ENCODE measurements around the gene GSK3B. TPM values are rescaled to one million over a fixed set of nuclear protein-coding genes. Genes with fewer than 3 reads are reported as not detected.
"Not testable (repeated sequence)": the region's sequence is repeated elsewhere in the genome, so short reads cannot be mapped to it uniquely, and the experiment has no call there.

The GSK3B gene
- total RNA-seq, 1 experiment from 2014 or later, result 56.6 TPM

GRCh38 chr3:120052677-120053076 is 41.6 kb downstream of the GSK3B start:
- CTCF ChIA-PET, result no interaction called here
- intact Hi-C loops (cut with micrococcal nuclease; ENCODE audit: unreplicated experiment), result no loop called here
- TF ChIP-seq EZH2 (IDR thresholded peaks at IDR 0.05; ENCODE audit: borderline replicate concordance, low read depth, low read length, poor library complexity, severe bottlenecking) (no peak), CTCF (conservative IDR thresholded peaks at IDR 0.05; ENCODE audit: low read depth, low read length) (no peak)
- no peaks in the 10 kb centered on the region for H3K27me3 ChIP-seq (replicated peaks; ENCODE audit: insufficient read depth, low read depth, low read length, poor library complexity)
- DNase-seq (ENCODE audit: low spot score), result no peak
- POLR2A ChIA-PET (ENCODE audit: low non-redundant PET), result interaction anchor here (0.6 kb wide), 1 partner anchor 43 kb away, joined by 3 read pairs; no protein-coding TSS in a partner anchor
- no peak overlapping the region for H3K27ac ChIP-seq (ENCODE audit: low read depth, low read length, poor library complexity, severe bottlenecking)
- no TSS peak for BruUV-seq (replicated peaks)
- peaks cover 6% of the 10 kb centered on the region for H3K4me1 ChIP-seq (ENCODE audit: insufficient read depth, low read length, poor library complexity, severe bottlenecking)
- H3K4me3 ChIP-seq (ENCODE audit: low read depth, low read length, poor library complexity, severe bottlenecking), result no peak overlapping the region
- no peaks in the 10 kb centered on the region for H3K9me3 ChIP-seq (ENCODE audit: low read depth, low read length, poor library complexity, severe bottlenecking)
- no peaks in the 10 kb centered on the region for H3K36me3 ChIP-seq (ENCODE audit: insufficient read depth, low read length, poor library complexity, severe bottlenecking)

GRCh38 chr3:120052225-120052624 is 42.0 kb downstream of the GSK3B start:
- no TSS peak for BruUV-seq (replicated peaks)
- no peak overlapping the region for H3K27ac ChIP-seq (ENCODE audit: low read depth, low read length, poor library complexity, severe bottlenecking)
- H3K4me3 ChIP-seq (ENCODE audit: low read depth, low read length, poor library complexity, severe bottlenecking), result no peak overlapping the region
- TF ChIP-seq EZH2 (IDR thresholded peaks at IDR 0.05; ENCODE audit: borderline replicate concordance, low read depth, low read length, poor library complexity, severe bottlenecking) (no peak), CTCF (conservative IDR thresholded peaks at IDR 0.05; ENCODE audit: low read depth, low read length) (no peak)
- peaks cover 3% of the 10 kb centered on the region for H3K9me3 ChIP-seq (ENCODE audit: low read depth, low read length, poor library complexity, severe bottlenecking)
- intact Hi-C loops (cut with micrococcal nuclease; ENCODE audit: unreplicated experiment), result no loop called here
- peaks cover 6% of the 10 kb centered on the region for H3K4me1 ChIP-seq (ENCODE audit: insufficient read depth, low read length, poor library complexity, severe bottlenecking)
- ChIA-PET POLR2A (ENCODE audit: low non-redundant PET) (no interaction called here), CTCF (no interaction called here)
- H3K27me3 ChIP-seq (replicated peaks; ENCODE audit: insufficient read depth, low read depth, low read length, poor library complexity), result no peaks in the 10 kb centered on the region
- no peaks in the 10 kb centered on the region for H3K36me3 ChIP-seq (ENCODE audit: insufficient read depth, low read length, poor library complexity, severe bottlenecking)
- no peak for DNase-seq (ENCODE audit: low spot score)

GRCh38 chr3:120051570-120051969 is 42.7 kb downstream of the GSK3B start:
- H3K9me3 ChIP-seq (ENCODE audit: low read depth, low read length, poor library complexity, severe bottlenecking); DNase-seq (ENCODE audit: low spot score); intact Hi-C loops (cut with micrococcal nuclease; ENCODE audit: unreplicated experiment); POLR2A ChIA-PET (ENCODE audit: low non-redundant PET); CTCF ChIA-PET; H3K4me3 ChIP-seq (ENCODE audit: low read depth, low read length, poor library complexity, severe bottlenecking); H3K4me1 ChIP-seq (ENCODE audit: insufficient read depth, low read length, poor library complexity, severe bottlenecking); H3K27me3 ChIP-seq (replicated peaks; ENCODE audit: insufficient read depth, low read depth, low read length, poor library complexity); BruUV-seq (replicated peaks); H3K36me3 ChIP-seq (ENCODE audit: insufficient read depth, low read length, poor library complexity, severe bottlenecking); H3K27ac ChIP-seq (ENCODE audit: low read depth, low read length, poor library complexity, severe bottlenecking): not testable (repeated sequence)

GRCh38 chr3:120049881-120050539 is 44.2 kb downstream of the GSK3B start:
- intact Hi-C loops (cut with micrococcal nuclease; ENCODE audit: unreplicated experiment), result no loop called here

More at GRCh38 chr3:120049881-120050539, 44.2 kb downstream of the GSK3B start:
- Histone ChIP-seq H3K4me3 (ENCODE audit: low read depth, low read length, poor library complexity, severe bottlenecking) (no peak overlapping the region), H3K4me1 (ENCODE audit: insufficient read depth, low read length, poor library complexity, severe bottlenecking) (peaks cover 6% of the 10 kb centered on the region), H3K27ac (ENCODE audit: low read depth, low read length, poor library complexity, severe bottlenecking) (no peak overlapping the region), H3K36me3 (ENCODE audit: insufficient read depth, low read length, poor library complexity, severe bottlenecking) (no peaks in the 10 kb centered on the region), H3K27me3 (replicated peaks; ENCODE audit: insufficient read depth, low read depth, low read length, poor library complexity) (no peaks in the 10 kb centered on the region), H3K9me3 (ENCODE audit: low read depth, low read length, poor library complexity, severe bottlenecking) (peaks cover 15% of the 10 kb centered on the region)
- ChIA-PET CTCF (no interaction called here), POLR2A (ENCODE audit: low non-redundant PET) (interaction anchor here (0.6 kb wide), 1 partner anchor 13 kb away, joined by 7 read pairs; no protein-coding TSS in a partner anchor)
- TF ChIP-seq CTCF (conservative IDR thresholded peaks at IDR 0.05; ENCODE audit: low read depth, low read length), result no peak
- TF ChIP-seq EZH2 (IDR thresholded peaks at IDR 0.05; ENCODE audit: borderline replicate concordance, low read depth, low read length, poor library complexity, severe bottlenecking), result no peak
- no peak for DNase-seq (ENCODE audit: low spot score)
- BruUV-seq (replicated peaks), result no TSS peak
